Body of pancreas (tissue), 4 donors: ENCODE data around the gene STIL. TPM values are rescaled to one million over a fixed set of nuclear protein-coding genes. Genes with fewer than 3 reads are reported as not detected.

ENCODE experiments used
- ATAC-seq: fragments of 150-250 bp; one replicate; pipeline ENCODE4 v1.9.1; 2016
- DNase-seq, 4 donors: peaks; one replicate each; pipeline ENCODE4 v3.0.0-alpha.2; 2019
- H3K27ac ChIP-seq, 4 donors: fragments of 200-600 bp; sonication (generic); 1 replicate in 3 of 4; 2 replicates in 1 of 4; pipeline versions ENCODE4 v1.5.1 to v1.6.1; 2016 to 2019; ENCODE audit warnings: mild to moderate bottlenecking in 1 of 4, mixed read lengths in 1 of 4, moderate library complexity in 1 of 4
- H3K27me3 ChIP-seq, 2 donors: fragments of 200-600 bp; sonication (generic); one replicate each; pipeline ENCODE4 v1.6.0; 2016; ENCODE audit warnings: mild to moderate bottlenecking in 1 of 2
- H3K36me3 ChIP-seq, 2 donors: fragments of 200-600 bp; sonication (generic); replicated peaks in 1 of 2; 2 replicates each; pipeline ENCODE4 v1.5.1; 2016; ENCODE audit warnings: low read depth in 2 of 2; ENCODE audit not compliant: insufficient read depth in 1 of 2
- H3K4me1 ChIP-seq: fragments of 200-600 bp; sonication (generic); one replicate; pipeline ENCODE4 v1.6.0; 2016
- H3K4me3 ChIP-seq, 2 donors: fragments of 200-600 bp; sonication (generic); 1 replicate in 1 of 2; 2 replicates in 1 of 2; pipeline ENCODE4 v1.5.1; 2016 to 2019
- H3K9me3 ChIP-seq, 3 donors: fragments of 200-600 bp; sonication (generic); 1 replicate in 2 of 3; 2 replicates in 1 of 3; pipeline ENCODE4 v1.5.1; 2016
- POLR2A ChIP-seq, 3 donors: fragments of 450-650 bp; IDR thresholded peaks; one replicate each; pipeline ENCODE4 v1.6.1; 2016; ENCODE audit warnings: antibody characterized with exemption in 3 of 3, mild to moderate bottlenecking in 2 of 3
- WGBS, 2 donors: methylation state at CpG; one replicate each; pipeline ENCODE4 v1.1.5; 2017; 5-methylcytosine and 5-hydroxymethylcytosine counted together
- intact Hi-C: fragments of 100-400 bp; cut with DNase I; formaldehyde crosslinking; loops from one replicate; pipeline ENCODE4 v1.15.1; 2023
- total RNA-seq, 2 donors: library from RNA; depleted of rRNA; stranded (reverse); fragments of >200 nt; gene quantifications; one replicate each; pipeline ENCODE4 v1.1.0, GENCODE V29; 2016
- TF ChIP-seq, protein P1 (sequence below), 7 experiments: fragments of 450-650 bp in 4 of 7; fragments of 200-600 bp in 3 of 7; sonication (generic) in 3 of 7; IDR thresholded peaks; one replicate each; pipeline ENCODE4 v1.5.1; 2016 to 2019; ENCODE audit warnings: antibody characterized with exemption in 7 of 7

The STIL gene
- total RNA-seq, 2 donors from 2014 or later = 0.52 TPM; not detected in 1

- TF ChIP-seq POLR2A (IDR thresholded peaks at IDR 0.05) = no peak
- TF ChIP-seq, protein P1, sequence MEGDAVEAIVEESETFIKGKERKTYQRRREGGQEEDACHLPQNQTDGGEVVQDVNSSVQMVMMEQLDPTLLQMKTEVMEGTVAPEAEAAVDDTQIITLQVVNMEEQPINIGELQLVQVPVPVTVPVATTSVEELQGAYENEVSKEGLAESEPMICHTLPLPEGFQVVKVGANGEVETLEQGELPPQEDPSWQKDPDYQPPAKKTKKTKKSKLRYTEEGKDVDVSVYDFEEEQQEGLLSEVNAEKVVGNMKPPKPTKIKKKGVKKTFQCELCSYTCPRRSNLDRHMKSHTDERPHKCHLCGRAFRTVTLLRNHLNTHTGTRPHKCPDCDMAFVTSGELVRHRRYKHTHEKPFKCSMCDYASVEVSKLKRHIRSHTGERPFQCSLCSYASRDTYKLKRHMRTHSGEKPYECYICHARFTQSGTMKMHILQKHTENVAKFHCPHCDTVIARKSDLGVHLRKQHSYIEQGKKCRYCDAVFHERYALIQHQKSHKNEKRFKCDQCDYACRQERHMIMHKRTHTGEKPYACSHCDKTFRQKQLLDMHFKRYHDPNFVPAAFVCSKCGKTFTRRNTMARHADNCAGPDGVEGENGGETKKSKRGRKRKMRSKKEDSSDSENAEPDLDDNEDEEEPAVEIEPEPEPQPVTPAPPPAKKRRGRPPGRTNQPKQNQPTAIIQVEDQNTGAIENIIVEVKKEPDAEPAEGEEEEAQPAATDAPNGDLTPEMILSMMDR (IDR thresholded peaks at IDR 0.05) = no peak
- intact Hi-C loops = no loop called here
- Histone ChIP-seq H3K36me3 (no peaks in the 10 kb centered on the region), H3K4me3 (no peak overlapping the region), H3K4me1 (peaks cover 21% of the 10 kb centered on the region), H3K27me3 (peaks cover 0 to 42% of the 10 kb centered on the region in 2 donors), H3K9me3 (no peaks in the 10 kb centered on the region), H3K27ac (no peak overlapping the region)
- DNase-seq (no peak), ATAC-seq (no peak)
- 50 to 55% methylated on average over 6 of the region's 6 CpGs for WGBS, 2 donors
These were observed 80.8 kb downstream of the STIL start for GRCh38 chr1:47233186-47233585.

DNA sequence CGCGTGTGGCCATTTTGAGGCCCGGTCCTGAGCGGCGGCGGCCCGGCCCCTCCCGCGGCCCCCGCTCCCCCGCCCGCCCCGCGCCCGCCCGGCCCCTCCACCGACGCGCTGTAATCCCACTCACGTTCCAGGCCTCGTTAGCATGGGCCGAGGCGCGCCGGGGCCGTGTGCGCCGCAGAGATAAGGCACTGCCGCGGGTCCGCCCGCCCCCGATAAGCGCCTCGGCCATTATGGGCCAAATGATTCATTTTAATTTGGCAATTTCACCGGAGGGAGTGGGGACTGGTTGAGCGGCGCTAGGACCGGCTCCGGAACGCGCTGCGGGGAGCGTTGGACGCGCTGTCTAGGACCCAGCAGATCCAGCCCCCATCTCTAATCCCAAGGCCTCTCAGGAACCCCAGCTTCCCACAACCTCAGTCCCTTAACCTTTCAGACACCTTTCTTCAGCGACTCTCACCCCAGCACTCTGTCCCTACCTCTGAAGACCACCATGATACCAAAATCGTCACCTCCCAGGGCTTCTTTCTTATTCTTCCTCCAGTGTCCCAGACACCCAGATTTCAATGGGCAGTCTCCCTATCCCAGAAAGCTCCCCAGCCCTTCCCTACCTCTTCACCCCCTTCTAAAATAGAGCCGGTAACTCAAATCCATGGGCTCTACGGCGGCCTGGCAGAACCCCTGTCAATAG is 81.6 kb downstream of the STIL start, which contains the start of gene TAL1:
Gene TAL1, minus strand, starts transcription at position 39 of the 688 bp plus-strand sequence. CDS start 6,337 bp downstream, outside the sequence.
- WGBS, 2 donors = 5 to 20% methylated on average over 21 to 49 of the region's 51 CpGs
- Histone ChIP-seq H3K9me3 (no peaks in the 10 kb centered on the region), H3K4me3 (no peak within 1 kb of the TSS), H3K27me3 (peaks cover 0 to 42% of the 10 kb centered on the region in 2 donors), H3K36me3 (no peaks in the 10 kb centered on the region), H3K27ac (peak within 1 kb of the TSS in 3 of 4 donors; percentile 19 to 56 (median 29)), H3K4me1 (peaks cover 21% of the 10 kb centered on the region)
- DNase-seq (no peak), ATAC-seq (no peak)
- TF ChIP-seq POLR2A (IDR thresholded peaks at IDR 0.05) = no peak
- TF ChIP-seq, protein P1 (IDR thresholded peaks at IDR 0.05) = no peak
- intact Hi-C loops = no loop called here

DNA sequence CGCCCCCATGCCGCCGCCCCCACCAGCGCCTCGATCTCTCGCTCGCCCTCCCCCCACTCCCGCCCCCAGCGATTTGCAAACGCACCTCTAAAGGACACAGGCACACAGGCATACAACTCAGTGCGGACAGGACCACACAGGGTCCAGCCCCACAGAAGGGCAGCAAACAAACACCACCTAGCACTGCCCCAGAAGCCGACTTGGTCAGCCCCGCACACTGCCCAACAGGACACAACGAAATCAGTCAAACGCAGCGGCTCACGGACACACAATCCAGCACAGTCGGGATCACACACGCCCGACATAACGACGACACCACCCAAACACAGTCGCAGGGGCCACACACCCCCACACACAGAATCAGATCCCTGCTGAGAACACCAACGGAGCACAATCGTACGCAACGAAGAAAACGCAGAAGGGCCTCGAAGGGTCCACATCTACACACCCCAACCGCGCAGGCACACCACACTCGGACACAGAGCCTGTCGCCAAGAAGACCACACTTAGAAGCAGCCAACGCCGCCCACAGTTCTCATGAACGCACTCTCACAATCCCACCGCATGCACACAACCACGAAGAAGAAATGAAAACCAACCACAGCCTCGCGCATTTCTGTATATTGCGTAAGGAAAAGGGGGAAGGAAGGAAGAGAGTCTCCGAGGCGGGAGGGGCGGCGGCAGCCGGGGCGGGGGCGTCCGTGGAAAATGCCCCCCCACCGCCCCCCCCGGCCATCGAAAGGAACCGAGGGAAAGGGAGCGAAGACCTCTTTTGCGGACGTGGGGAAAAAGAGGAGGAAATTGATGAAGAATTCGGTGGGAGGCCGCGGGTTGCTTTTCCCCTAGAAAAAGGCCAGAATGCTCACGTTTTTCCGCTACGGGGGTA is 82.4 kb downstream of the STIL start:
- peak in 1 of 4 donors; percentile 40 for DNase-seq

DNA sequence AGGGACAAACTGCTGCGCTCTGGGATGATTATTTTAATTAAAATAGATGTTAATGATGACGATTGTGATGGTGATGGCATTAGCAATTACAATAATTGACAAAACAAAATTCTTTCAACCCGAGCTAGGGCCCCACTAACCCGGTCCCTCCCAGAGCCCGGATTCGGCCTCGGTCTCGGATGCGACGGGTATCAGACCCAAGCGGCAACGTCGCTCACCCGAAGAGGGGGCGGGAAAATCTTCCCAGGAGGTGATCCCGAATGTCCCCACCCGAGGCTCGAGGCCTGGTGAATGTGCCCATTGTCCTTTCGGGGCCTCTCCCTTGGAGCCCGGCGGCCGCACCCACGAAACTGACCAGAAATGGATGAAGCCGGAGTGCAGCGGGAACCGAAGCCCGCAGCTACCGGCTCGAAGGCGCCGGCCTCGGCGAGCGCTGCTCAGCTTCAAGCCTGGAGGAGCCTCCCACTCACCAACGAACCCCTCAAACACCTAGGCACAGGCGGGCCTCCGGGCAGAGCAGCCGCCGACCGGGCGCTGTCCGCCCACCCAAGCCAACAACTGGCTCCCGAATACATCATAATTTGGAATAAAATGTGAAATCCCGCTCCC is 83.2 kb downstream of the STIL start:
- H3K36me3 ChIP-seq = no peaks in the 10 kb centered on the region
- no peak overlapping the region for H3K4me3 ChIP-seq
- no peak for TF ChIP-seq POLR2A (IDR thresholded peaks at IDR 0.05)
- TF ChIP-seq, protein P1 (IDR thresholded peaks at IDR 0.05) = no peak
- H3K9me3 ChIP-seq = no peaks in the 10 kb centered on the region
- no peak for ATAC-seq
- DNase-seq = no peak
- peaks cover 21% of the 10 kb centered on the region for H3K4me1 ChIP-seq
- peak overlapping the region in 1 of 4 donors; percentile 19 for H3K27ac ChIP-seq
- peaks cover 0 to 42% of the 10 kb centered on the region in 2 donors for H3K27me3 ChIP-seq
- WGBS, 2 donors = 8 to 12% methylated on average over 16 to 39 of the region's 44 CpGs
- intact Hi-C loops = no loop called here

More for the DNA sequence above, 82.4 kb downstream of the STIL start:
- Histone ChIP-seq H3K4me1 (peaks cover 21% of the 10 kb centered on the region), H3K27ac (peak overlapping the region in 3 of 4 donors; percentile 19 to 56 (median 29)), H3K9me3 (no peaks in the 10 kb centered on the region), H3K4me3 (no peak overlapping the region), H3K27me3 (peaks cover 0 to 42% of the 10 kb centered on the region in 2 donors), H3K36me3 (no peaks in the 10 kb centered on the region)
- ATAC-seq = no peak
- WGBS, 2 donors = 5 to 7% methylated on average over 58 to 62 of the region's 62 CpGs
- intact Hi-C loops = no loop called here
- peak in 2 of 3 donors; percentile 23 to 30 for TF ChIP-seq POLR2A (IDR thresholded peaks at IDR 0.05)
- TF ChIP-seq, protein P1 (IDR thresholded peaks at IDR 0.05) = no peak
